Adrenal gland (tissue), 5 donors: ENCODE measurements around the gene NECAB2.

ENCODE experiments used
- CTCF ChIP-seq, 6 experiments: fragments of 450-650 bp in 4 of 6; fragments of 200-600 bp in 2 of 6; sonication (generic) in 1 of 6; IDR thresholded peaks; 1 replicate in 5 of 6; 2 replicates in 1 of 6; pipeline versions ENCODE4 v1.5.1 to v1.8.0; 2016 to 2021; ENCODE audit warnings: antibody characterized with exemption in 6 of 6, mild to moderate bottlenecking in 2 of 6, moderate library complexity in 1 of 6
- POLR2A ChIP-seq, 2 donors: fragments of 450-650 bp; IDR thresholded peaks; one replicate each; pipeline ENCODE4 v1.6.1; 2017; ENCODE audit warnings: antibody characterized with exemption in 2 of 2, mild to moderate bottlenecking in 2 of 2, moderate library complexity in 1 of 2
- donor health status: DM: no; HTN: no; CAD: no.

DNA sequence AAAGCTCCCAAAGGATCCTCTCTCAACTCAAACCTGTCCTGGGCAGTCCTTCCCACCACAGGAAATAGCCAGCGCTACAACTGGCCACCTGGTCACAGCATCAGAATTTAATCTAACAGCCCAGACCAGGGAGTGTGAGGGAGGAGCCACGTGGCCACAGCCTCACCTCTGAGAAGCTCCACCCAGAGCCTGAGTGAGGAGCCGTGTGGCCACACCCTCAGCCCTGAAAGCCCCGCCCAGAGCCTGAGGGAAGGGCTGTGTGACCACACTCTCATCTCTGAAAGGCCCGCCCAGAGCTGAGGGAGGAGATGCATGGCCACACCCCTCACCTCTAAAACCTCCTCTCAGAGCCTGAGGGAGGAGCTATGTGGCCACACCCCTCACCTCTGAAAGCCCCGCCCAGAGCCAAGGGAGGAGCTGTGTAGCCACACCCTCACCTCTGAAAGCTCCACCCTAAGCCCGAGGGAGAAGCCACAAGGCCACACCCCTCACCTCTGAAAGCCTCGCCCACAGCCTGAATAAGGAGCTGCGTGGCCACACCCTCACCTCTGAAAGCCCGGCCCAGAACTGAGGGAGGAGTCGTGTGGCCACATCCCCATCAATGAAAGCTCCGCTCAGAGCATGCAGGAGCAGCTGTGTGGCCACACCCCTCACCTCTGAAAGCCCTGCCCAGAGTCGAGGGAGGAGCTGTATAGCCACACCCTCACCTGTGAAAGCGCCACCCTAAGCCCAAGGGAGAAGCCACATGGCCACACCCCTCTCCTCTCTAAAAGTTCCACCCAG lies 45.9 kb downstream of the NECAB2 start:
- no peak for TF ChIP-seq CTCF (IDR thresholded peaks at IDR 0.05)
- no peak for TF ChIP-seq POLR2A (IDR thresholded peaks at IDR 0.05)
